ENCODE data around the gene FXYD7. TPM values are rescaled to one million over a fixed set of nuclear protein-coding genes. Genes with fewer than 3 reads are reported as not detected.

The FXYD7 gene
- total RNA-seq, 1 experiment from 2014 or later, result 0.71 TPM

- POLR2A ChIA-PET, result no interaction called here
- BruUV-seq (replicated peaks), result no TSS peak
Observed at GRCh38 chr19:35199481-35199880, 56.4 kb downstream of the FXYD7 start.

GRCh38 chr19:35202722-35203688 is 60.0 kb downstream of the FXYD7 start:
- POLR2A ChIA-PET, result interaction anchor here (0.7 kb wide), 1 partner anchor 33 kb away, joined by 8 read pairs; no protein-coding TSS in a partner anchor
- no peak overlapping the region for H3K9ac ChIP-seq (ENCODE audit: low read length)
- H3K36me3 ChIP-seq (ENCODE audit: control insufficient read depth in 1 of 2, insufficient read depth in 2 of 2, low read length in 2 of 2), result no peaks in the 10 kb centered on the region
- ATAC-seq, result no peak
- no peak for DNase-seq (ENCODE audit: low read depth, low spot score)
- no peak overlapping the region for H3K4me3 ChIP-seq (replicated peaks in 1 of 2; ENCODE audit: low read depth in 1 of 2, low read length in 2 of 2)
- CTCF ChIA-PET, result no interaction called here
- H3K9me2 ChIP-seq (ENCODE audit: insufficient read depth), result no peaks in the 10 kb centered on the region
- no peak overlapping the region for H3K4me2 ChIP-seq (ENCODE audit: low read length)
- H3K27me3 ChIP-seq (ENCODE audit: insufficient read depth, low read length), result no peaks in the 10 kb centered on the region
- no peak overlapping the region for H3K27ac ChIP-seq (ENCODE audit: low read depth, low read length)
- no peak overlapping the region for H2AFZ ChIP-seq (ENCODE audit: low read depth, low read length, poor library complexity, severe bottlenecking)
- TF ChIP-seq ELF1 (IDR thresholded peaks at IDR 0.05; ENCODE audit: borderline replicate concordance, low read depth) (no peak), RAD21 (IDR thresholded peaks at IDR 0.05; ENCODE audit: low read depth) (no peak), CBX3 (IDR thresholded peaks at IDR 0.05; ENCODE audit: low read depth) (no peak), EZH2phosphoT487 (IDR thresholded peaks at IDR 0.05; ENCODE audit: borderline replicate concordance) (no peak), POLR2A (IDR thresholded peaks at IDR 0.05; ENCODE audit: borderline replicate concordance, extremely low read depth, insufficient read depth, insufficient read length) (no peak), SIN3A (IDR thresholded peaks at IDR 0.05; ENCODE audit: low read depth) (no peak)
- H3K9me3 ChIP-seq (ENCODE audit: control insufficient read depth in 1 of 2, insufficient read depth in 1 of 2, low read depth in 1 of 2, low read length in 2 of 2), result no peaks in the 10 kb centered on the region
- BruUV-seq (replicated peaks), result no TSS peak
- H4K20me1 ChIP-seq (ENCODE audit: insufficient read depth), result no peaks in the 10 kb centered on the region
- RAD21 ChIA-PET (ENCODE audit: low non-redundant PET in 1 of 2, low total read pairs in 2 of 2, uncharacterized antibody in 2 of 2, unreplicated experiment in 2 of 2), result no interaction called here
- intact Hi-C loops (cut with micrococcal nuclease), result no loop called here
- H3K79me2 ChIP-seq (ENCODE audit: insufficient read depth, low read length), result no peaks in the 10 kb centered on the region
- peaks cover 3 to 15% of the 10 kb centered on the region in 2 experiments; a peak in 2 of 4 replicates for H3K4me1 ChIP-seq (ENCODE audit: control insufficient read depth in 1 of 2, insufficient read depth in 2 of 2, low read length in 2 of 2)

More at GRCh38 chr19:35199481-35199880, 56.4 kb downstream of the FXYD7 start:
- Histone ChIP-seq H3K27me3 (ENCODE audit: insufficient read depth, low read length) (no peaks in the 10 kb centered on the region), H3K79me2 (ENCODE audit: insufficient read depth, low read length) (no peaks in the 10 kb centered on the region), H3K27ac (ENCODE audit: low read depth, low read length) (no peak overlapping the region), H4K20me1 (ENCODE audit: insufficient read depth) (no peaks in the 10 kb centered on the region), H3K4me2 (ENCODE audit: low read length) (no peak overlapping the region), H3K9me2 (ENCODE audit: insufficient read depth) (no peaks in the 10 kb centered on the region), H3K36me3 (ENCODE audit: control insufficient read depth in 1 of 2, insufficient read depth in 2 of 2, low read length in 2 of 2) (no peaks in the 10 kb centered on the region), H3K9ac (ENCODE audit: low read length) (no peak overlapping the region), H3K4me3 (replicated peaks in 1 of 2; ENCODE audit: low read depth in 1 of 2, low read length in 2 of 2) (no peak overlapping the region), H2AFZ (ENCODE audit: low read depth, low read length, poor library complexity, severe bottlenecking) (no peak overlapping the region), H3K9me3 (ENCODE audit: control insufficient read depth in 1 of 2, insufficient read depth in 1 of 2, low read depth in 1 of 2, low read length in 2 of 2) (no peaks in the 10 kb centered on the region), H3K4me1 (ENCODE audit: control insufficient read depth in 1 of 2, insufficient read depth in 2 of 2, low read length in 2 of 2) (no peaks in the 10 kb centered on the region; a peak in 1 of 4 replicates)
- DNase-seq (ENCODE audit: low read depth, low spot score), result no peak
- ChIA-PET CTCF (no interaction called here), RAD21 (ENCODE audit: low non-redundant PET in 1 of 2, low total read pairs in 2 of 2, uncharacterized antibody in 2 of 2, unreplicated experiment in 2 of 2) (no interaction called here)
- intact Hi-C loops (cut with micrococcal nuclease), result no loop called here
- TF ChIP-seq ATF3 (IDR thresholded peaks at IDR 0.05), result no peak
- no peak for ATAC-seq

Other genes starting within 250 kb of the FXYD7 start
- gene ZNF30, start 216.4 kb upstream of the FXYD7 start, total RNA-seq (2021; ENCODE audit: unreplicated experiment), result 4.1 TPM
- gene ZNF792, start 179.0 kb upstream of the FXYD7 start, total RNA-seq (2021; ENCODE audit: unreplicated experiment), result 3.6 TPM
- gene GRAMD1A, start 142.9 kb upstream of the FXYD7 start, total RNA-seq (2021; ENCODE audit: unreplicated experiment), result 75.4 TPM
- gene SCN1B, start 112.8 kb upstream of the FXYD7 start, total RNA-seq (2021; ENCODE audit: unreplicated experiment), result 6.6 TPM
- 0.32 TPM for gene HPN, start 101.5 kb upstream of the FXYD7 start, total RNA-seq (2021; ENCODE audit: unreplicated experiment)
- gene FXYD3, start 27.4 kb upstream of the FXYD7 start, total RNA-seq (2021; ENCODE audit: unreplicated experiment), result 17.4 TPM
- gene LGI4, start 8.2 kb upstream of the FXYD7 start, total RNA-seq (2021; ENCODE audit: unreplicated experiment), result 0.32 TPM
- gene FXYD1, start 4.4 kb upstream of the FXYD7 start, total RNA-seq (2021; ENCODE audit: unreplicated experiment), result 7.8 TPM
- 123 TPM for gene FXYD5, start 11.5 kb downstream of the FXYD7 start, total RNA-seq (2021; ENCODE audit: unreplicated experiment)
- not detected for gene FAM187B, start 85.5 kb downstream of the FXYD7 start, total RNA-seq (2021; ENCODE audit: unreplicated experiment)
- gene LSR, start 105.7 kb downstream of the FXYD7 start, total RNA-seq (2021; ENCODE audit: unreplicated experiment), result 211 TPM
- gene USF2, start 125.7 kb downstream of the FXYD7 start, total RNA-seq (2021; ENCODE audit: unreplicated experiment), result 98.4 TPM
- not detected for gene HAMP, start 139.3 kb downstream of the FXYD7 start, total RNA-seq (2021; ENCODE audit: unreplicated experiment)
- gene MAG, start 148.9 kb downstream of the FXYD7 start, total RNA-seq (2021; ENCODE audit: unreplicated experiment), result 0.17 TPM
- 7.0 TPM for gene CD22, start 185.9 kb downstream of the FXYD7 start, total RNA-seq (2021; ENCODE audit: unreplicated experiment)
- gene FFAR1, start 204.6 kb downstream of the FXYD7 start, total RNA-seq (2021; ENCODE audit: unreplicated experiment), result not detected
- gene FFAR3, start 215.2 kb downstream of the FXYD7 start, total RNA-seq (2021; ENCODE audit: unreplicated experiment), result not detected
- not detected for gene GPR42, start 227.8 kb downstream of the FXYD7 start, total RNA-seq (2021; ENCODE audit: unreplicated experiment)

All from HCT116 (cell line).